GM18519 (cell line): Measurements from ENCODE around the gene SLC38A10.

ENCODE experiments used
- ATAC-seq: cut with Tn5 transposase; IDR thresholded peaks from one replicate; pipeline ENCODE4 v1.9.1; 2021; ENCODE audit warnings: mild to moderate bottlenecking, moderate library complexity; ENCODE audit not compliant: unreplicated experiment, low FRiP score

SLC38A10 gene

DNA sequence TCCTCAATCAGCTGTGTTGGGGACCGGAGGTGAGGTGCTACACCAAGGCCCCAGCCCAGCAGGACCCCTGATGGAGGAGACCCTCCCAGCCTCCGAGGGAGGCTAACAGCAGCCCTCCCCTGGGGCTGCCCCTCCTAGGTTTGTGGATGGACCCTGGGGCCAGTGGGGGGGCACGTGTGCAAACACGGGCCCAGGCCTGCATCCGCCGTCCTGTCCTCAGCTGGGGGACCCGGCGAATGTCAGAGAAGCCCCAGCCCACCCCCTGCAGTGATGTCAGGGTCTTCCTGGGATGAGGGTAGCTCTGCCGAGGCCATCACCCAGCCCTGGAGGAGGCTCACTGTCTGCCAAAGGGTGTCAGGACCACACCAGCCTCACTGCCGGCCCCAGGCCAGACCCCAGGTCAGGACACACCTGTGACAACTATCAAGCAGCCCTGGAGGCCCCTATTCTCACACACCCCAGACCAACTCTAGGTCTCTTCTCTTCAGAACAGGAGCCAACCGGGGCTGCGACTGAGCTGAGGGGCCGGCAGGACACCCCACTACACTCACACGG, 99.1 kb downstream of the SLC38A10 start:
- no peak for ATAC-seq
